SK-MEL-5 (cell line): Measurements from ENCODE around the gene VPS39. TPM values are rescaled to one million over a fixed set of nuclear protein-coding genes. Genes with fewer than 3 reads are reported as not detected.
"Not testable (repeated sequence)": the region's sequence is repeated elsewhere in the genome, so short reads cannot be mapped to it uniquely, and the experiment has no call there.

Experiments used
- DNase-seq: peaks from one replicate; pipeline ENCODE4 v3.0.0-alpha.2; 2016; ENCODE audit warnings: low read depth, low spot score
- in situ Hi-C: cut with HindIII; loops from 2 replicates; pipeline ENCODE4 v1.10.0; 2016; ENCODE audit warnings: low sequenced_read_pairs, high pct_unique_total_duplicates, low pct_unique_long_range_greater_than_20kb
- polyA plus RNA-seq, 2 experiments: library from polyadenylated mRNA; depleted of rRNA; stranded (reverse); fragments of >200 nt; gene quantifications; 2 replicates each; pipeline ENCODE4 v1.2.3, GENCODE V29; 2015
- total RNA-seq: library from RNA; depleted of rRNA; stranded (reverse); fragments of >200 nt; shearing (Covaris generic); gene quantifications from 2 replicates; pipeline ENCODE4 v1.2.3, GENCODE V29; 2014; rRNA removed

Gene VPS39
- 22.2 and 33.1 TPM in 2 replicates for total RNA-seq
- 36.3 and 44.0 TPM in 2 replicates for polyA plus RNA-seq (2015; cell fraction: cytosol; rRNA removed)
- polyA plus RNA-seq (2015; cell fraction: nucleus; rRNA removed) = 200 and 242 TPM in 2 replicates

- in situ Hi-C loops = no loop called here
These were observed at the start of gene VPS39 for GRCh38 chr15:42207674-42208579. TSS of gene VPS39 (minus strand) at chr15:42208304. CDS start at chr15:42208153, 151 bp downstream.

GRCh38 chr15:42253300-42253699 lies 45.2 kb upstream of the VPS39 start:
- DNase-seq = no peak
- in situ Hi-C loops = loop anchor here (25.0 kb wide), 1 partner anchor 209 kb away; no protein-coding TSS in a partner anchor

More at GRCh38 chr15:42207674-42208579, at the start of gene VPS39:
- DNase-seq = peak; percentile 91

- no peak for DNase-seq
- in situ Hi-C loops = no loop called here
These were observed 32.7 kb upstream of the VPS39 start for GRCh38 chr15:42240823-42241222.

GRCh38 chr15:42239528-42240182 lies 31.6 kb upstream of the VPS39 start:
- no peak for DNase-seq
- in situ Hi-C loops = no loop called here

- in situ Hi-C loops = no loop called here
- no peak for DNase-seq
These were observed 25.0 kb upstream of the VPS39 start for GRCh38 chr15:42233107-42233506.

- in situ Hi-C loops = no loop called here
- no peak for DNase-seq
These were observed 24.5 kb upstream of the VPS39 start for GRCh38 chr15:42232606-42233005.

GRCh38 chr15:42231088-42231487 lies 23.0 kb upstream of the VPS39 start:
- in situ Hi-C loops = no loop called here
- no peak for DNase-seq

GRCh38 chr15:42228981-42229380 lies 20.9 kb upstream of the VPS39 start:
- DNase-seq, in situ Hi-C loops: not testable (repeated sequence)

GRCh38 chr15:42228036-42228435 lies 19.9 kb upstream of the VPS39 start:
- in situ Hi-C loops = no loop called here
- DNase-seq = no peak

- no peak for DNase-seq
- in situ Hi-C loops = no loop called here
These were observed 18.5 kb upstream of the VPS39 start for GRCh38 chr15:42226648-42227047.

GRCh38 chr15:42220216-42220615 lies 12.1 kb upstream of the VPS39 start:
- in situ Hi-C loops = no loop called here
- DNase-seq = no peak

GRCh38 chr15:42218953-42219592 lies 11.0 kb upstream of the VPS39 start:
- in situ Hi-C loops = no loop called here
- DNase-seq = no peak

- in situ Hi-C loops = no loop called here
- DNase-seq = no peak
These were observed 9.5 kb upstream of the VPS39 start for GRCh38 chr15:42217568-42217967.

- DNase-seq = peak; percentile 38
- in situ Hi-C loops = no loop called here
These were observed 8.1 kb upstream of the VPS39 start for GRCh38 chr15:42215913-42216829.

- DNase-seq = no peak
- in situ Hi-C loops = no loop called here
These were observed 6.5 kb upstream of the VPS39 start for GRCh38 chr15:42214600-42214999.

- no peak for DNase-seq
- in situ Hi-C loops = no loop called here
These were observed 5.4 kb upstream of the VPS39 start for GRCh38 chr15:42213511-42213910.

- in situ Hi-C loops = no loop called here
- no peak for DNase-seq
These were observed 2.6 kb upstream of the VPS39 start for GRCh38 chr15:42210696-42211095.
